HG02588 (cell line): Measurements from ENCODE around the gene FOSL2.

Source experiments
- ATAC-seq: cut with Tn5 transposase; IDR thresholded peaks from one replicate; pipeline ENCODE4 v1.9.1; 2021; ENCODE audit warnings: mild to moderate bottlenecking, moderate library complexity; ENCODE audit not compliant: unreplicated experiment

FOSL2 gene

GRCh38 chr2:28408764-28409599 is 16.3 kb downstream of the FOSL2 start:
- ATAC-seq: no peak

DNA sequence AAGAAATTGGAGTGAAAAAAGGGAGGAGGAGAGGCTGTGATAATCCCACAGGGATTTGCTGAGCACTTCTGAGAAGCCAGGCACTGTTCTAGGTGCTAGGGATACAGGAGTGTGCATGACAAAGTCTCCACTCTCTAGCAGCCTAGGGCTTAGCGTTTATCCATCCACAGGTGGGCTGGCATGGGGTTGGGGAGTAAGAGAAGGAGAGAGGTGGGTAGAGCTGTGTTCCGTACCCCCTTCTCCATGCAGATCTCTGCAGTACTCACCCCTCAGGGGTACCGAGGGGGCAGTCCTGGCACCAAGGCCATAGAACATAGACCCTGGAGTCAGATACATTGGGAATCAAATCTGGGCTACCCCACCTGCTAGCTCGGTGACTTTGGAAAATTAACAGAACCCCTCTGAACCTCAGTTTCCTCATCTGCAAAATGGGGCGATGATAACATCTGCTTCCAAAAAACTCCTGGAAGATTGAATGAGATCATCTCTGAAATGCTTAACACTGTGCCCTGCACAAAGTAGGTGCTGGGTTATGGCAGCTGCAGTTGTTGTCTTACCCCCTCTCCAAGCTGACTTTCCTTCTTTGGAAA is 18.6 kb downstream of the FOSL2 start:
- no peak for ATAC-seq

DNA sequence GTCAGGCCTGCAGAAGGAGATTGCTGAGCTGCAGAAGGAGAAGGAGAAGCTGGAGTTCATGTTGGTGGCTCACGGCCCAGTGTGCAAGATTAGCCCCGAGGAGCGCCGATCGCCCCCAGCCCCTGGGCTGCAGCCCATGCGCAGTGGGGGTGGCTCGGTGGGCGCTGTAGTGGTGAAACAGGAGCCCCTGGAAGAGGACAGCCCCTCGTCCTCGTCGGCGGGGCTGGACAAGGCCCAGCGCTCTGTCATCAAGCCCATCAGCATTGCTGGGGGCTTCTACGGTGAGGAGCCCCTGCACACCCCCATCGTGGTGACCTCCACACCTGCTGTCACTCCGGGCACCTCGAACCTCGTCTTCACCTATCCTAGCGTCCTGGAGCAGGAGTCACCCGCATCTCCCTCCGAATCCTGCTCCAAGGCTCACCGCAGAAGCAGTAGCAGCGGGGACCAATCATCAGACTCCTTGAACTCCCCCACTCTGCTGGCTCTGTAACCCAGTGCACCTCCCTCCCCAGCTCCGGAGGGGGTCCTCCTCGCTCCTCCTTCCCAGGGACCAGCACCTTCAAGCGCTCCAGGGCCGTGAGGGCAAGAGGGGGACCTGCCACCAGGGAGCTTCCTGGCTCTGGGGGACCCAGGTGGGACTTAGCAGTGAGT is 19.4 kb downstream of the FOSL2 start:
- no peak for ATAC-seq

GRCh38 chr2:28412625-28413151 is 20.0 kb downstream of the FOSL2 start:
- no peak for ATAC-seq

GRCh38 chr2:28413152-28413898 is 20.7 kb downstream of the FOSL2 start:
- ATAC-seq: no peak

DNA sequence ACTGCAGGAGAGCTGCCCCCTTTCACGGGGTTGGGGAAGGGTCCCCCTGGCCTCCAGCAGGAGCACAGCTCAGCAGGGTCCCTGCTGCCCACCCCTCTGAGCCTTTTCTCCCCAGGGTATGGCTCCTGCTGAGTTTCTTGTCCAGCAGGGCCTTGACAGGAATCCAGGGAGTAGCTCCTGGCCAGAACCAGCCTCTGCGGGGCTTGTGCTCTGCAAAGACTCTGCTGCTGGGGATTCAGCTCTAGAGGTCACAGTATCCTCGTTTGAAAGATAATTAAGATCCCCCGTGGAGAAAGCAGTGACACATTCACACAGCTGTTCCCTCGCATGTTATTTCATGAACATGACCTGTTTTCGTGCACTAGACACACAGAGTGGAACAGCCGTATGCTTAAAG is 21.2 kb downstream of the FOSL2 start:
- no peak for ATAC-seq

GRCh38 chr2:28414583-28414982 is 21.9 kb downstream of the FOSL2 start:
- ATAC-seq: no peak

DNA sequence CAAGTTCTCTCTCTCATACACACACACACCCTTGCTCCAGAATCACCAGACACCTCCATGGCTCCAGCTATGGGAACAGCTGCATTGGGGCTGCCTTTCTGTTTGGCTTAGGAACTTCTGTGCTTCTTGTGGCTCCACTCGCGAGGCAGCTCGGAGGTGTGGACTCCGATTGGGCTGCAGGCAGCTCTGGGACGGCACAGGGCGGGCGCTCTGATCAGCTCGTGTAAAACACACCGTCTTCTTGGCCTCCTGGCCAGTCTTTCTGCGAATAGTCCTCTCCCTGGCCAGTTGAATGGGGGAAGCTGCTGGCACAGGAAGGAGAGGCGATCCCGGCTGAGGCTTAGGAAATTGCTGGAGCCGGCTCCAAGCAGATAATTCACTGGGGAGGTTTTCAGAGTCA is 22.4 kb downstream of the FOSL2 start:
- no peak for ATAC-seq

GRCh38 chr2:28415715-28416114 is 23.1 kb downstream of the FOSL2 start:
- ATAC-seq: no peak

DNA sequence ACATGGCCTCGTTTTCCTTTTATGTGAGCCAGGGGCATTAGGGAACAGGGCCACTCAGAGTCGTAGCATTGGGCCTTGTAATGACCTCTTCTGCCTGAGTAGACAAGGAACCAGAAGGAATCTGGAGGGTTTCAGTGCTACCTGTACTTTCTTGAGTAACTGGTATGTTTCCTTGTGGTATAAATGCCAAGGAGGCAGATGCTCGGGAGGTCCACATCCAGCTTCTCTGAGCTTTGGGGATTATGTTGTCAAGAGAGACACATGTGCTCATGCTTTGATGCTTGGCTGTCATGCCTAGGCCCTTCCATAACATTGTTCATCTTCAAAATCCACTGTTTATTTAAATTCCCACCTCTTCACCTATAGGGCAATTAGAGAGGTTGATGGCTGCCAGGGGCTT is 26.3 kb downstream of the FOSL2 start:
- ATAC-seq: no peak

GRCh38 chr2:28419443-28420270 is 27.0 kb downstream of the FOSL2 start:
- ATAC-seq: no peak

- ATAC-seq: no peak
Measured at GRCh38 chr2:28420722-28421121, 28.1 kb downstream of the FOSL2 start.

GRCh38 chr2:28422908-28423741 is 30.5 kb downstream of the FOSL2 start:
- no peak for ATAC-seq

DNA sequence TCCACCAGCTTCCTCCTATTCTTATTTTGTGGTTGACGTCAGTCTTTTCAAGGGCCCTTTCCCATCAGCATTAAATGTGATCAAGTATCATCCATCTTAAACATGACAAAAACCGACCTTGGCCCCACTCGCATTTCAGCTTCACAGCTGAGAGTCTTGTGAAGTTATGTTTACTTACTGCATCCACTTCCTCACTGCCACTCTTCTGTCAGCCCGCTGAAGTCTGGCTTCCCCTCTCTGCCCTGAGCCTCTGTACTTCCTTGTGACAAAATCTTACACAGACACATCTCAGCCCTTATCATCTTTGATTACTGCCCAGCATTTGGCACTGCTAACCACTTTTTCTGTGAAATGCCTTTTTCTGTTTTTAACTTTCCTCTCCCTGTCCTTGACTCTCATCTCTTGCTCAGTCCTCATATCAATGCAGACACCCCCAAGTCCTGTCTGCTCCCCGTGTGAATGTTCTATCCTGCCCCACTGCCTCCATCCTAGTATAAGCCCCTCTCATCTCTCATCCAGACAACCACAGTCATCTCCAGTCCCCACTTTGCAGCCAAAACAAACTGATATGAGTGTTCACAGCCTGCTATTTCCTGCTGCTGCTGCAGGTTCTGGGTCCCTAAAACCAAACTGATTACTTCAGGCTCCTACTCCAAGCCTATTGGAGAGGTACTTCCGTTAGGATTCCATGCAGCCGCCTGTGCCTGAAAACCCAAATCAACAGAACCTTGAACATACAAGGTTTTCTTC is 31.4 kb downstream of the FOSL2 start:
- no peak for ATAC-seq

DNA sequence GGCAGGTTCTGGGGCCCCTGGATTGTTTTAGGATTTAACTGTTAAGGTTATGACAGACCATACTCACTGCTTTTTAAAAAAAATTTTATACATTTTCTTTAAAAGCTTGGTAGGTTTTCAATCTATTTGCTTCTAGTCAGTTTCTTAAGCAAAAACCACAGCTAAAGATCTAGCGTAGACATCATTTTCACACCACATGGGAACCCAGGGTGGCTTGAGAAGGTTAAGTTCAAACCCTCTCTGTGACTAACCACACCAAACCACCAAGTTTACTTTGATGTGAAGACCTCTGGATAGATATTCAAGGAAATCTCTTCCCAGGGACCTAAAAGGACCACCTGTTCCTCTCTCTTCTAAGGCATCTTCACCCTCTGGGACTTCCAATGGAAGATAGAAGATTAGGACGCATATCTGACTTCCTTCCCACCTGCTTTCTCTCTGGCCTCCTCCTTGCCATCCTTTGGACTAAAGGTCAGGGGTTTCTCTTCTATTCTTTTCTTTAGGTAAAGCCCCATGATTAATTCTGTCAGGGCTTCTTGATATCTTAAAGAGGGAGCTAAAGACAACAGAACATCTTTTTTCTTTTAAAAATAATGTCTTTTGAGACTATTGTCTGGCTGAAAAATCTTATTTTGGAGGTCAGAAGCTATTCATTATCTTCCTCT is 32.3 kb downstream of the FOSL2 start:
- ATAC-seq: no peak

DNA sequence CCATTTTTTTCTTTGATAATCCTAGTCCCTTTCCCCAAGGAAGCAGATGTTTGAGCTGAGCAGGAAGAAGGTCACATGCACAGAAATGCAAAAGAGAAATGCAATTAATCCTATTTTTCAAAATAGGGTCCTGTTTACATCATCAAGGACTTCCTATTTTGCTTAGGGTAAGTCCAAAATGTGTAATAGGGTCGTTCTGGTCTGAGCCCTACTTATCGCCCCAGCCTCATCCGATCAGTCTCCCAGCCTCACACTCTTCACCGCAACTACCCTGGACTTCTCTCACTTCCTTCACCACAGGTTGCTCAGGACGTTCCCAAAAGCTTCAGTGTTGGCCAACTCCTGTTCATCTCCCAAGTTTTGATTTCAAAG is 32.8 kb downstream of the FOSL2 start:
- no peak for ATAC-seq

DNA sequence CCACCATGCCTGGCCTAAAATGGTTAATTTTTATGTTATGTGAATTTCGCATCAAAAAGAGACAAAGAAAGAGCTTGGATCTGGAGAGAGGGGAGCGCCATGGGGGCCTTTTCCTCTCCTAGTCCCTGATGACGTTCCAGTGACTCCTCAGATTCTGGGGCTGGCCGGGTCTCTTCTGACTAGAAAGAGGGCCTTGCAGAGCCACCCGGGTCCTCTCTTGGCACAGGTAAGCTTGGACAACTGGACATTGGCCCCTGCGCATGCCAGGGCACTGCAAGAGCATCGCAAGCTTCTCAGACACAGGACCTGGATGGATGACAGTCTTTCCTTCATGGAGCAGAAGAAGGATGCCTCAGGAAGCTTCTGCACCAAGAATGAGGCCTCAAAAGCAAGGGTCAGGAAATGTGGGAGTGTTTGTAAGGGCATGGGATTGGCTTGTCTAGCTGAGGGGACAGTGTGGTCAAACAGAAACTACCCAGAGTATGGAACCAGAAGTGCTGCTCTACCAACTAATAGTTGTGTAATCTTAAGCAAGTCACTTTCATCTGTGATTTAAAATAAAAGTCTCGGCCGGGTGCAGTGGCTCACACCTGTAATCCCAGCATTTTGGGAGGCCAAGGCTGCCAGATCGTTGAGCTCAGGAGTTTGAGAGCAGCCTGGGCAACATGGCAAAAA is 35.2 kb downstream of the FOSL2 start:
- no peak for ATAC-seq

- no peak for ATAC-seq
Measured at GRCh38 chr2:28428486-28428885, 35.8 kb downstream of the FOSL2 start.
